NCI-H524 (cell line): ENCODE measurements around the gene RPL7A.
"Not testable (repeated sequence)": the region's sequence is repeated elsewhere in the genome, so short reads cannot be mapped to it uniquely, and the experiment has no call there.

Source experiments
- DNase-seq, 2 experiments: peaks; one replicate each; lab custom pipeline; 2025; lab: John Stamatoyannopoulos, UW

The RPL7A gene

DNA sequence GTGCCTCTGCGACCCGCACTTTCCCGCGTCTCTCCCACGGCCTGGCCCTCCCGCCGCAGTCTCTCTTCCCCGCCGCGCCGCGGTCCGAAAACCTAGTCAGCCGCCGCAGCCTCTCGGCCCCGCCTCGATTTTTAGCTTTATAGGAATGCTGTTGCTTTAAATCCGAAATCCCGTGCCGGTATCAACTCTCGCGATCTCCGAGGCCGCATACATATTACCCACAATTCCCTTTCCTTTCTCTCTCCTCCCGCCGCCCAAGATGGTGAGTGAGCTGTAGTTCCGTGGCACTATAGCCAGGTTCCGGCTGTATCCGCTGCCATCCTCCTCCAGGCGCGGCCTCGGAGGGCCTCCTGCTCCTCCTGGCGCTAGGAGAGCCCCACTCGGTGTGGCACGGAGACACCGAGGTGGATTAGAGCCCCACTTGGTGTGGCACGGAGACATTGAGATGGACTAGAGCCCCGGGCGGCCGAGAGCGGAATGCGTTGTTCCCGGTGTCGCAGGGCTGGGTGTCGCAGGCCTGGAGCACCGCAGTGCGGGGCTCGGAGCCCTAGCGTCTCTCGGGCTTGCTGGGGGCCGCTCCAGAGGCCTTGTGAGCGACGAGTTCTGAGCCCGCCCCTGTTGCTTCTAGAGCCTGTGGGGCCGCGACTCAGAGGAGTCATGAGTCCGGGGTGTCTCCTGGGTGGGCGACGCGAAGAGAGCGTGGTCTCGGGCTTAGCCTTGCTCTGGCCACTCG, at the start of gene RPL7A, which contains the start of gene MED22:
TSS of gene RPL7A (plus strand) at position 234 of the 733 bp plus-strand sequence. CDS start at position 260, 26 bp downstream.
TSS of gene MED22 (minus strand) at position 147 of the 733 bp plus-strand sequence. CDS start 1,469 bp downstream, outside the sequence.
- DNase-seq = peak; percentile 91 to 96

DNA sequence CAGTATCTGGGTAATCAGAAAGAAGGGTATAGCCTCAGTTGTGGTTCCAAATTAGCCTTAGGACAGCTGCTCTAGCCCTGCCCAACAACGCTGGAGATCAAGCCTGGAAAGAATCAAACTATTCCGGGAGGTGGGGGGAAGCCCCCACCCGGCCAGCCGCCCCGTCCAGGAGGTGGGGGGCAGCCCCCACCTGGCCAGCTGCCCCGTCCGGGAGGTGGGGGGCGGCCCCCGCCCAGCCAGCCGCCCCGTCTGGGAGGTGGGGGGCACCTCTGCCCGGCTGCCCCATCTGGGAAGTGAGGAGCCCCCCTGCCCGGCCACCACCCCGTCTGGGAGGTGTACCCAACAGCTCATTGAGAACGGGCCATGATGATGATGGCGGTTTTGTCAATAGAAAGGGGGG, 48.0 kb upstream of the RPL7A start:
- peak in 1 of 2 experiments; percentile 22 for DNase-seq

DNA sequence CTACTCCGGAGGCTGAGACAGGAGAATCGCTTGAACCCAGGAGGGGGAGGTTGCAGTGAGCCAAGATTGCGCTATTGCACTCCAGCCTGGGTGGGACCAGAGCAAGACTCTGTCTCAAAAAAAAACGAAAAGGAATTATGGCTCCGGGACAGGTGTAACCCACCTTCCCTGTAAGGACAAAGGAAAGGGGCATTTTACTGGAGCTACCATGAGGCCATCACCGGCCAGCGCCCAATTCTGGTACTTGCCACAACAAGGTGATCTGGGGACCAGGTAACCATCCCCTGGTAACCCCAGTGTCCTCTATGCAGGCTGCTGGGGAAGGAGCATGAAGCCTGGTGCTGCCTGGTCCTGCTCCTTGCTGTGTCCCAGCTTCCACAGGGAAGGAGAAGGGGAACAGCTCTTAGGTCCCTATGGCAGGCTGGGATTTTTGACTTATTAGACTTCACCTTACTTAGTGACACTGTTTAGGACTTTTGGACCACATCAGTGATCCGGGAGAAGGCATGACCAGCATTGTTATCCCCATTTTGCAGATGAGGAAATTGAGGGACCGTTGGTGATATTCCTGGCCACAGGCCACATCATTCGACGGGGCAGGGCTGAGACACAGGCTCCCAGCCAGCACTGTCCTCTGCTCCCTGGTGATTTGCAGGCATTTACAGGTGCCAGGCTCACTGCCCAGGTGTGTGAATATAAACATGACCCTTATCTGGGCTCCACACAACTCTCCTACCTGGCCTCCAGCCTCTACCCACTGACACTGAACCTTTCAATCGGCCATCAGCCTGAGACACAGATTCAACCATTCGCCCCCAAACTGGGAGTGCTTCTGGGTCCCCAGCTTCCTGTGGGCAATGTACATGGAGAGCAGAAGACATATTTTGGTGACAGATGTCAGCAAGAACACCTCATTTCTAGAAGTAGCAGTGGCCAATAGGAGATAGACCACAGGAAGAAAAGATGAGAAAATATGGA, 46.5 kb upstream of the RPL7A start:
- DNase-seq = no peak

DNA sequence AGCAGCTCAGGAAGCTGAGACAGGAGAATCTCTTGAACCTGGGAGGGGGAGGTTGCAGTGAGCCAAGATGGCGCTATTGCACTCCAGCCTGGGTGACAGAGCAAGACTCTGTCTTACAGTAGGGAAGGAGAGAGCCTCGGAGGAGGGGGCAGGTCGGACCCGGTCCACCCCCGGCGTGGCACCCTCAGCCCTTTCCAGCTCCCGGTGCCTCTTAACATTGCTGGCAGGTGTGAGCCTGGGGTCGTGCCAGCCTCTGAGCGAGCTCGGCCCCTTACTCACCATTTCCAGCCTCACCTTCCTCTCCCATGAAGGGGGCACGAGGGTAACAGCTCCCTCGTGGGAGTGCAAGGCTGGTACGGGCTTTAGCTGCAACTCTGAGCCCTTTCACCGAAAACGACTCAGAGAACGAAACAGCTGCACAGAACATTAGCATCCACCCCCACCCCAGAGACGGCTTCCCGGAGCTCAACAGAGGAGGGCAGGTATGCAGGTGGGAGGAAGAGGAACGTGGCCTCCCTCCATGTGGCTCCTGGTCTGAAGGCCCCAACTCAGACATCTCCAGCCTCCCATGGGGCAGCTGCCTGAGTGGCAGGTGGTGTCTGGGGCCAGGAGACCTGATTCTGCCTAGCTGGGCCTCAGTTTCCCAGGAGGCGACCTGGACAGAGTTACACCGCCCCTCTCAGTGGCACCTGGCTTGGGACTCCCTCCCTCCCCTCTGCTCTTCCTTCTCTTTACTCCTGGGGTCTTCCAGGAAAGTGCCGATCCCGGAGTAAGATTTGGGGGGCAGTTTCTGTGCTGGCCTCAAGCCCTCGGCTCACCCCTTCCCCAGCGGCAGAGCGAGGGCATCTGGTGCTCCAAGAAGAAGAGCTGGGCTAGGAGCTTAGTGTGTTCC, 44.5 kb upstream of the RPL7A start:
- DNase-seq = no peak

DNA sequence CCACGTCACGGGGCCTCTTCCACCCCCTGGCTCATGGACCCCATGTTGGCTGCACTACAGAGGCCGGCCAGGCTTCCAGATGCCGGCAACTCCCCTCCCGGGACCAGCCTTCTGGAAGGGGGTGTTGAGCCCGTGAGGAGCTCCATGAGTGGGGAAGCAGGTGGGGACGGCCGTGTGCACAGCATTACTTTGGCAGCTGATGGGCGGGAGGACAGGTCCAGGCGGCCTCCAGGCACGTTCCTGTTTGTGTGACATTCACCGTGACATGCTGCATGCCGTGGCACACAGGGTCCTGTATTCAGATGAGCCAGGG, 43.9 kb upstream of the RPL7A start:
- peak in 1 of 2 experiments; percentile 47 for DNase-seq

DNA sequence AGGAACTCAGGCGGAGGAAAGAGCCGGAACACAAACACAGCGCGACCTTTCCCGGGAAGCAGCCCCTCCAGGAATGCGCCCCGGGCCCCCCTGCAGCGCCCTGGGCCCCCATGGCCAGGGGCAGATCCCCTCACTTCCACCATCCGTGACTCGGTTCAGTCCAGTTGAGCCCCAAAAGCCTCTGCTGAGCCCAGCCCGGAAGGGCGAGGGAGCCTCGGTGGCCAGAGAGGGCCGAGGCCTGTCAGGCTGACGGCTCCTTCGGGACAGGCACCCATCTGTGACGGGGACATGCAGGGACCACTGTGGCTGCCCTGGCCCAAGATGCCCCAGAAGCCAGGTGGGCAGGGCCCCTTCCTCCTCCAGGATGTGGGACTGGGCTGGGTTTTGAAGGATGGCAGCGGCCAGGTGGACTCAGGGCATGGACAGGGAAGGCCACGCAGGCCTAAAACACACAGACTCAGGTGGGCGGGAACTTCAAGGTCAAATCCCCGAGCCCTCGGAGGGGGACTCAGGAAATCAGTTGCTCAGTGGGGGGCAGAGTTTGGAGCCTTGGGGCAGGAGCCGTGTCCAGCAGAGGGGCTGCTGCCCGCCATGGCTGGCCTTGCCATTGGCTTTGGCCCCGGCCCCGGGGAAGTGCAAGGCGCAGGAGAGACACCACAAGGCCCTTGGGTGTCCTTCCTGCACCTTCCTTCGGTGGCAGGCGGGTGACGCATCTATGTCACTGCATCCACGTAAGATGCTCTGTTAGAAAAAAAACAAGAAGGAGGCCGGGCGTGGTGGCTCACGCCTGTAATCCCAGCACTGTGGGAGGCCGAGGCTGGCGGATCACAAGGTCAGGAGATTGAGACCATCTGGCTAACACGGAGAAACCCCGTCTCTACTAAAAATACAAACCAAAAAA, 43.3 kb upstream of the RPL7A start:
- no peak for DNase-seq

DNA sequence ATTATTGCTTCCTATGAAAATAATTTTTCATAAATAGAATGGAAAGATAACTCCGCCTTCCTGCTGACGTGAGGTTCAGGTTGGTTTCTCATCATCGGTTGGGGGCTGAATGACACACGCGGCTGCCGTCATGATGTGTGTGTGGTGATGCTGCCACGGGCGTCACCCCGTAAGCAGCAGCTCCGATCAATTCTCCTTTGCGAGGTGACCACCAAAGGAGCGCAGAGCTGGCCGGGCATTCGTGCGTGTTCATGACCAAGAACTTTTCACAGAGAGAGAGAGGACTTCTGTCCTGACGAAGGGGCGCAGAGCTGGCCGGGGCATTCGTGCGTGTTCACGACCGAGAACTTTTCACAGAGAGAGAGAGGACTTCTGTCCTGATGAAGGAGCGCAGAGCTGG, 42.3 kb upstream of the RPL7A start:
- DNase-seq = no peak

DNA sequence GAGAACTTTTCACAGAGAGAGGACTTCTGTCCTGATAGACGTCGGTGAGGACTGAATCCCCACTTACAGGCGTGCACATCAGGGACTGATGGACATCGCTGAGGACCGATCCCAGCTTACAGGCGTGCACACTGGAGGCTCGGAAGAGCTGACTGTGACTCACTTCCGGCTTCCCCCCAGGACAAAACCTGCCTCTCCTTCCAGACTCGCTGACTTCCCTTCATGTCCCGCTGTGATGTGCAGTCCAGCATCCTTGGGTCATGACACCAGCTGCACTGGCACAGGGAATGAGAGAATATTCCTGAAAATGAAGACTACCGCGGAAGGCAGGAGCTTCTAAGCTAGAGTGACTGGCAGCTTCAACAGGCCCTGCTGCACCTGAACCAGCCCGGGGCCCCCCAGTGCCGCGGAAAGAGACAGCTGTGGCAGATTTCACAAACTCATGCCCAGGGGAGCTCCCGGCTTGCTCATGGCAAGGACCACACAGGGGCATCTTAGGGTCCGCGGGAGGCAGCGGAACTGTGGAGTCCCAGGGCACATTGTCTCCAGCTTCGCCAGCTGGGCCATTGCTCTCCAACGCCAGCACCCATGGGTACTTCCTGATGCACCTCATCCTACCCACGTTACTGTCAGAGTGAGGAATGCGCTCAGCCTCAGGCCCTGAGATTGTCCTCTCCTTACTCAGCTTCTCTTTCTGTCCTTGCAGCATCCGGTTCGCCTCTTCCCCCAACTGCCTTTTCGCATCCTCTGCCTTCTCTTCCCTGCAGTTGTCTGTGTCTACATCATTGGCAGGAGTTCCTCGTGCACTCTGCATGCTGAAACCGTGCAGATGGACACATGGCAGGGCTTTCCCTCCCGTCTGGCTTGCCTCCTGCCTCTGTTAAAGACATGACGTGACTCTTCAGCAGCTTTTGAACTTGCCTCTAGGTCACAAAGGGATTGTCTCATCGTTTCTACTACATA, 41.5 kb upstream of the RPL7A start:
- DNase-seq = no peak

DNA sequence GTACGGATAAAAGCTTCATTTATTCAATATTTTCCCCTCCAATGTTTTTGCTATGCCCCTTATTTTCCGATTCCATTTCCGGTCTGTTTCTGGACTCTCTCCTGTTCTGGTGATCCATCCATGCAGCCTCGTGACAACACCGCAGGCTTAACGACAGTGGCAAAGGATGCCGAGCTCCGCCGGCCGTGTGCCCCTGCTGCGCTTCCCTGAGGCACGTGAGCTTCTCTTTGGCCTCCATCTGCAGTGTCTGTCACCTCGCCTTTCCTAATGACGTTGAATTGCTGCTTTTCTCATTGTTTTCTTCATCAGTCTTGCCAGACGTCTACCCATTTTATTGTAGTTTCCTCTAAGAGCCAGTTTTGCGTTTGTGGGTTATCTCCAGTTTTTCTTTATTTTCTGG, 40.7 kb upstream of the RPL7A start:
- DNase-seq = no peak

DNA sequence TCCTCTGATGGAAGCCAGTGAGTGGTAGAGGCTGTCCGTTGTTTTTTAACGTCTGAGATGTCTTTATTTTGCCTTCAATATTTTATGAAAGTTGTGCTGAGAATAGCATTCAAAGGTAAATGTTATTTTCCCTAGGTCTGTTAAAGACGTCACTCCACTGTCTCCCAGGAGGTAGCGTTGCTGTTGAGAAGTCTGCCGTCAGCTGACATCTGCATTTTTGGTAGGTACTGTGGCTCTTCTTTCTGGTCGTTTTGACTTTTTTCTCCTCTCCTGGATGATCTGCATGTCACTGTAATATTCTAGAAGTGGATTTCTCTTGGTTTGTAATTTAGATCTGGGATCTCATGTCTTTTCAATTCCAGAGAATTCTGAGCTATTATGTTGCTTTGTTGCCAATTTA, 38.4 kb upstream of the RPL7A start:
- no peak for DNase-seq

DNA sequence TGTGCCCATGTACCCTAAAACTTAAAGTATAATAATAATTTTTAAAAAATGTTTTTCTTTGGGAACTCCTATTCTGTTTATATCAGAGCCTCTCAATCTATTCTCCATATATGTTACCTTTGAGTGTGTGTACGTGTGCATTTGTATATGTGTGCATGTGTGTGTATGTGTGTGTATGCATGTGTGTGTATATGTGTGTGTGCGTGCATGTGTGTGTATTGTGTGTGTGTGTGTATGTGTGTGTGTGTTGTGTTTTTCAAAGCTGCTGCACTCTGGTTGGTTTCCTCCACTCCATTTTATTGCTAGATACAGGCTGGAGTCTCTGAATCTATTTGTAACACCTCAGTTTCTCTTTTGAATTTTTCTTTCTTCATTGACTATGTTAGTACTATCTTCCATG, 32.0 kb upstream of the RPL7A start:
- no peak for DNase-seq

DNA sequence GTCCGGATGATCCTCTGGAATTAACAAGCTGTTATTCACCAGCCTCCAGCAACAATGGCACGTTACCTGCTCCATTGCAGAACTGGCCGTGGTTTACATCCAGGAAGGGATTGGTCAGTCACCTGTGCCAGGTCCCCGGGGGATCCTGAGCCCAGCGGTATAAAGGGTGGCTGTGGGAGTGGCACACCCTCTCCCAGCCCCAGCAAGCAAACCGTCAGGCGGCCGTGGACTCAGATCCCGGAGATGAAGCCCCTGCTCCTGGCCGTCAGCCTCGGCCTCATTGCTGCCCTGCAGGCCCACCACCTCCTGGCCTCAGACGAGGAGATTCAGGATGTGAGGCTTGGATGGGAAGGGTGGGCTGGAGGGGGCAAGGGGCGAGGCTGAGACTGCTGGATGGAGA, 30.5 kb upstream of the RPL7A start:
- DNase-seq = not testable (repeated sequence)

DNA sequence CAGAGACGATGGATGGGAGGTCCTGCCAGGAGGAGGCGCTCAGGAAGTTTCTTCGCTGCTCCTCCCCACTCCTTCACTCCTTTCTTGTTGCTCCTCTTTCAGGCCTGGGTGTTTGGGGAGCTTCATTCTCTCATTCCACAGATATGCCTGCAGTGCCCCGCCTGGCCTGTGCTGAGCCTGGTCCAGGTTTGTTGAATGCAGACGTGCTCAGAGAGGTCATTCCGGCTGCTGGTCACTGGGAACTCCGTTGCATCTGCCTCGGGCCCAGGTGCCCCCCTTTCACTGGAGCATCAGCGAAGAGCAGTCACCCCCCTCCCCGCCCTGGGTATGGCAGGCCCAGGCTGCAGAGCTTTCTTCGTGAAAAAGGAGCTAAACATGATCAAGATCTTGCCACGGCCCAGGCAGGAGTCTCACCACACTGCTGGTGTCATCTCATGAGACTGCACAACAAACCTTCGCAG, 27.6 kb upstream of the RPL7A start:
- DNase-seq = no peak

DNA sequence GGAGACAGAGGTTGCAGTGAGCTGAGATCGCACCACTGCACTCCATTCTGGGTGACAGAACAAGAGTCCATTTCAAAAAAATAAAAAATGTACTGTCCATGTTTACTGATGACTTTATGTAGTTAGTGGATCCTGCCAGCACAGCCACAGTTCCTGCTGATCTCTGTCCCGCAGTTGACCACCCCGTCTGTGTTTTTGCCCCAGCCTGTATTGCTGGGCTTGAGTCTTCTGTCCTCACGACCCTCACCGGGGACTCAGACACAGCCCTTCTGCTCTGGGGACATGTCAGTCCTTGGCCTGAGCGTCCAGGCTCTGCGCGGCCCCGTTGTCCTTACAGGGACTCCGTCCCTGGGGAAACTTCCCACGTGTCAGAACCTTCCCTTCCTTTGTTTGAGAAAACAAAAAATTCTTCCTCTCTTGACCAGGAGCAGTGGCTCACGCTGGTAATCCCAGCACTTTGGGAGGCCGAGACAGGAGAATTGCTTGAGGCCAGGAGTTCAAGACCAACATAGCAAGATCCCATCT, 26.5 kb upstream of the RPL7A start:
- DNase-seq = no peak

DNA sequence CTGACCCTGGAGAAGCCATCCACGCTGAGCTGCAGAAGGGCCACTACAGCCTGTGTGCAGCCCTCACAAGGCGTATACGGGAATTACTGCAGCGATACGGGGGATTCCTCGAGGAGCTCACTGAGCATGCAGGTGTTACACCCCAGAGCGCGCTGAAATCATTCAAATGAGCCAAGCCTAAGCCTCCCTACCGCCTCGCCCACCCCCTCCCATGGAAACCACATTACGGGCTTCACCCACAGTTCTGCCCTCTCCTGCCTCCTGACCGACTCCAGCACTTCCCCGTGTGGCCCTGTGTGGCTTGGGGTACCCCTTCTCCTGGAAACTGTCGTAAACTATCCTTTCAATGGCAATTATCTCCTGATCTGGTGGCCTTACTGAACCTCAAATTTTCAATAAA, 25.3 kb upstream of the RPL7A start:
- DNase-seq = no peak

DNA sequence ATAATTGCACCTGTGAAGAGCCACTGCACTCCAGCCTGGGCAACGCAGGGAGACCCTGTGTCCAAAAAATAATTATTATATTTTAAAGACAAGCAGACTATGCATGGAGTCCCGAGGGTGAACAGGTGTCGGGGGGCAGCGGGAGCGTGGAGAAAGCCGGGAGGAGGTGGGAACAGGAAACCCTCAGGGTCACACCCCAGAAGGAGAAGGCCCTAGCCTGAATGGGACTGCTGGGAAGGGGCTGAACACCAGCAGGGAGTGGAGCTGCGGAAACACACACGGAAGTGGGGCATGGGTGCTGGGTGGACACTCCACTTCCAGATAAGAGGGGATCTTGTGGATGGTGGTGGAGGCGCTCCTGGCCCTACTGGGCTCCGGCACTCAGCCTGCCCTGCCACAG, 24.8 kb upstream of the RPL7A start:
- DNase-seq = no peak

DNA sequence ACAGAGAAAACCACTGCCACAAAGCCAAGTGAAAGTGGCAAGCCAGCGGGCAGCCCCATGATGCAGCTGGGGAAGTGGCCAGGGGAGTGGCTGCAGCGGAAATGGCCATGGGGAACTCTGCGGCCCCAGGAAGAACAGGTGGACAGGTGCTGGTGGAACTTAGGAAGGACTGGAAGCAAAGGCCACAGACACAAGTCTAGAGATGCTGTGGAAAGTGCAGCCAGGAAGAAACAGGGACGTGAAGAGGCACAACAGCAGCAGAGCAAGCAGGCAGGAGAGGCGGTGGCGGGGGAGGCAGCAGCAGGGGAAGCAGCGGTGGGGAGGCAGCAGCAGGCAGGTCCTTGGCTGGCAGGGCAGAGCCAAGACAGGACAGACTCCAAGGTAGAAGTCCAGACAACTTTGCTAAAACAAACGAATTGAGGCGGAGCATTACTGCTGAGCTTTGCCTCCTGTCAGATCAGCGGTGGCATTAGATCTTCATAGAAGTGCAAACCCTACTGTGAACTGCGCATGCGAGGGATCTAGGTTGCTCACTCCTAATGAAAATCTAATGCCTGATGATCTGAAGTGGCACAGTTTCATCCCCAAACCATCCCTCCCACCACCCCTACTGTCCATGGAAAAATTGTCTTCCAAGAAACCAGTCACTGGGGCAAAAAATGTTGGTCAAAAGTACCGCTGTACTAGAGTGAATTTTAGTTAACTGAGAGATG, 23.9 kb upstream of the RPL7A start:
- no peak for DNase-seq

DNA sequence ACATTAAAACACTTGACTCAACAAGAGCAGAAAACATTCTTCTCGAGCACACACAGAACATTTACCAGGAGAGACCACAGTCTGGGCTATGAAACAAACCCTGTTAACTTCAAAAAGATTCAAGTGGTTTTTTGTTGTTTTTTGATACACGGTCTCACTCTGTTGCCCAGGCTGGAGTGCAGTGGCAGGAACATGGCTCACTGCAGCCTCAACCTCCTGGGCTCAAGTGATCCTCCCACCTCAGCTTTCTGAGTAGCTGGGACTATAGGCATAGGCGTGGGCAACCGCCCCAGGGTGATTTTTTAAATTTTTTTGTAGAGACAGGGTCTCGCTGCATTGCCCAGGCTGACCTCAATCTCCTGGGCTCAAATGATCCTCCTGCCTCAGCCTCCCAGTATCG, 21.0 kb upstream of the RPL7A start:
- not testable (repeated sequence) for DNase-seq
